Spinal cord (tissue), 10 donors: ENCODE results near the gene MYLK2. TPM values are rescaled to one million over a fixed set of nuclear protein-coding genes. Genes with fewer than 3 reads are reported as not detected.
"Not testable (repeated sequence)": the region's sequence is repeated elsewhere in the genome, so short reads cannot be mapped to it uniquely, and the experiment has no call there.

Experiments used
- DNase-seq, 6 donors: peaks; one replicate each; pipeline versions ENCODE4 v3.0.0 to v3.0.0-alpha.2; 2013 to 2015; ENCODE audit warnings: low spot score in 6 of 6, low read depth in 4 of 6
- H3K27ac ChIP-seq: one replicate; pipeline ENCODE4 v1.5.1; 2013; ENCODE audit warnings: low read depth, low read length, control low read depth
- H3K27me3 ChIP-seq: one replicate; pipeline ENCODE4 v1.6.1; 2013; ENCODE audit warnings: low read length; ENCODE audit not compliant: control insufficient read depth, insufficient read depth
- H3K36me3 ChIP-seq: one replicate; pipeline ENCODE4 v1.6.1; 2013; ENCODE audit warnings: low read length; ENCODE audit not compliant: control insufficient read depth, insufficient read depth
- H3K4me1 ChIP-seq: one replicate; pipeline ENCODE4 v1.6.1; 2013; ENCODE audit warnings: low read length; ENCODE audit not compliant: control insufficient read depth, insufficient read depth
- H3K4me3 ChIP-seq: one replicate; pipeline ENCODE4 v1.5.1; 2013; ENCODE audit warnings: low read depth, low read length, control low read depth
- H3K9me3 ChIP-seq: one replicate; pipeline ENCODE4 v1.6.1; 2013; ENCODE audit warnings: low read length; ENCODE audit not compliant: control insufficient read depth, insufficient read depth
- WGBS: methylation state at CpG from one replicate; pipeline ENCODE4 v1.1.5; 2013; ENCODE audit warnings: missing lambda C conversion rate; ENCODE audit not compliant: insufficient coverage; 5-methylcytosine and 5-hydroxymethylcytosine counted together
- polyA plus RNA-seq, 2 donors: library from polyadenylated mRNA; unstranded; fragments of 120-200 nt; gene quantifications; one replicate each; pipeline ENCODE4 v1.2.1, GENCODE V29; 2013; ENCODE audit not compliant: insufficient read length in 2 of 2
- total RNA-seq, 2 donors: library from RNA; depleted of rRNA in 1 of 2; stranded (reverse); fragments of 120-200 nt in 1 of 2; fragments of >200 nt in 1 of 2; gene quantifications; one replicate each; pipeline versions ENCODE4 v1.2.3 to v1.2.4, GENCODE V29; 2013 to 2014
- donor health status: healthy.

The MYLK2 gene
- total and polyA plus RNA-seq, 4 donors = 0.79 to 5.2 (median 5.1) TPM

DNA sequence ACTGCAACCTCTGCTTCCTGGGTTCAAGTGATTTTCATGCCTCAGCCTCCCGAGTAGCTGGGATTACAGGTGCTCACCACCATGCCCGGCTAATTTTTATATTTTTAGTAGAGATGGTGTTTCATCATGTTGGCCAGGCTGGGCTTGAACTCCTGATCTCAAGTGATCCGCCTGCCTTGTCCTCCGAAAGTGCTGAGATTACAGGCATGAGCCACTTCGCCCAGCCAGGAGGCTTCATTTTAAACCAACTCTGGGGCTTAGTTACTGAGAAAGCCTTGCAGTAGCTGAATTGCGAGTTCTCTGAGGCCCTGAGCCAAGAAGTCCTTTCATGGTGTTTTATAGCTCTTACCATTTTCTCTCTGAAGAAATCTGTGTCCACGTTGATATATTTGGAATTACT, 5.0 kb upstream of the MYLK2 start:
- WGBS = 80% methylated on average over 6 of the region's 7 CpGs
- H3K27me3 ChIP-seq, H3K36me3 ChIP-seq, H3K27ac ChIP-seq, H3K9me3 ChIP-seq, DNase-seq, H3K4me3 ChIP-seq: not testable (repeated sequence)
- peaks cover 25% of the 10 kb centered on the region for H3K4me1 ChIP-seq

DNA sequence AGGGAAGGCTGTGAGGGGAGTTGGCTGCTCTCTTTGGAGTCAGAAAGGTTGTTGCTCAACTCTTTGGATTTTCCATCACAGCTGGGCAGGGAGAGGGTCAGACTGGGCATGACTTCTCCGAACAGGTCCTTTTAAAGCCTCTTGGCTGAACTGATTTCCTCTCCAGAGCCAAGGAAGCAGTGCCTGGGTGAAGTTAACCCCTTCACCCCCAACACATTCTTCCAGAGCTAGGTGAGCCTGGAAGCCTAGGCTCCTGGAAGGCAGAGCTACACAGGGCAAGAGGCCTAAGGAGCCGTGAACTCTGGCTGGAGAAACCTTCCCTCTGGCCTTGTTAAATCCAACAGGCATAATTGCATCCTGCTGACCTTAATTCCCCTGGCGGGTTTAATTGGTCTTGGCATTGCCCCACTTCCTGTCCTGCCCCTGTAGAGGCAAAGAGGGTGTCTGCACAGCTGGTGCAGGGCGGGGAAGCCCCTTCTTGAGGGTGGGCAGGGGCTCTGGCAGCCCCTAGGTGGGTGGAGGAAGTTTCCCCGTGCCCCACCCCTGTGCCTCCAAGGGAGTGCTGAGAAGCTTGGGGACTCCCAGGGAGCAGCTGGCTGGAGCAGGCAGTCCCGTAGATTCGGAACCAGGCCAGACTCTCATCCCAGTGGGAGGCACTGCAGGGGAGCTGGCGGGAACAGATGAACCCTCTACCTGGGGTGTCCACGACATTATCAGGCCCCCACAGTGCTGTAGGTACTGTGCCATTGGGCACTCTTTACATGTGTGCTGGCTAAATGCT, 3.6 kb upstream of the MYLK2 start:
- Histone ChIP-seq H3K27ac (no peak overlapping the region), H3K9me3 (no peaks in the 10 kb centered on the region), H3K4me3 (no peak overlapping the region), H3K4me1 (peaks cover 28% of the 10 kb centered on the region), H3K36me3 (no peaks in the 10 kb centered on the region), H3K27me3 (no peaks in the 10 kb centered on the region)
- WGBS = 48% methylated on average over 9 of the region's 9 CpGs
- no peak for DNase-seq

DNA sequence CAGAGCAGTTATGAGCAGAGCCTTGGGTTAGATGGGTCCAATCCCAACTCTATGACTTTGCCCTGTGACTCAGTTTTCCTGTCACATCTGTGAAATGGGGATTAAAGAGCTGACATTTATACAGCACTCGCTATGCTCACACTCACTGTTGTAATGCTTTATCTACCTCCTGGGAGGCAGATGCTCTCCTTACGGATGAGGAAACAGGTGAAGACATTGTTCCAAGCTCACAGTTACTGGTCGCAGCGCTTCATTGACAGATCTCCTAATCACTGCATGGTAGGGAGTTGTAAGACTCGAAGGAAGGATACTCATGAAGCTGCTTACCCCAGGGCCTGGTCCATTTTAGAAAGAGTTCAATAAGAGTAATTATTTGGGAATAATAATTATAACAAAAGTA, 2.9 kb upstream of the MYLK2 start:
- Histone ChIP-seq H3K27me3 (no peaks in the 10 kb centered on the region), H3K27ac (no peak overlapping the region), H3K9me3 (no peaks in the 10 kb centered on the region), H3K36me3 (no peaks in the 10 kb centered on the region), H3K4me3 (no peak overlapping the region), H3K4me1 (peaks cover 24% of the 10 kb centered on the region)
- DNase-seq = no peak
- WGBS = no CpG with 5 or more reads among the region's 5 CpGs

DNA sequence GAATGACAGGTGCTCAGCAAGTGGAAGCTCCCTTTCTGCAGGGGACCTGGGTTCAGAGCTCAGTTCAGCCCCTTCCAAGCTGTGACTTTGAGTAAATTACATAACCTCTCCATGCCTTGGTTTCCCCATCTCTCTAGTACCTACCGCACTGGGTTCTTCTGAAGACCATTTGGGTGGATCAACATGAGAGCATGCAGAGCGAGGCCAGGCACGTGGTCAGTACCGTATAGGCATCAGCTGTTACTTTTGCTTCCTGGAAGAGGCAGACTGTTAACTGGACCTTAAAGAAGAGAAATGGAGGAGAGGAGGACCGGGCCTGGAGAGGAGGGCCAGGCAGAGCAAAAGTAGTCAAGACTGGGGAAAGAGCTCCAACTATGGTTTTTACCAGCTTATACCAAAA, 1.7 kb upstream of the MYLK2 start:
- Histone ChIP-seq H3K27me3 (no peaks in the 10 kb centered on the region), H3K4me3 (no peak overlapping the region), H3K9me3 (no peaks in the 10 kb centered on the region), H3K4me1 (peaks cover 20% of the 10 kb centered on the region), H3K27ac (no peak overlapping the region), H3K36me3 (no peaks in the 10 kb centered on the region)
- WGBS = 88% methylated on average over 4 of the region's 5 CpGs
- no peak for DNase-seq

DNA sequence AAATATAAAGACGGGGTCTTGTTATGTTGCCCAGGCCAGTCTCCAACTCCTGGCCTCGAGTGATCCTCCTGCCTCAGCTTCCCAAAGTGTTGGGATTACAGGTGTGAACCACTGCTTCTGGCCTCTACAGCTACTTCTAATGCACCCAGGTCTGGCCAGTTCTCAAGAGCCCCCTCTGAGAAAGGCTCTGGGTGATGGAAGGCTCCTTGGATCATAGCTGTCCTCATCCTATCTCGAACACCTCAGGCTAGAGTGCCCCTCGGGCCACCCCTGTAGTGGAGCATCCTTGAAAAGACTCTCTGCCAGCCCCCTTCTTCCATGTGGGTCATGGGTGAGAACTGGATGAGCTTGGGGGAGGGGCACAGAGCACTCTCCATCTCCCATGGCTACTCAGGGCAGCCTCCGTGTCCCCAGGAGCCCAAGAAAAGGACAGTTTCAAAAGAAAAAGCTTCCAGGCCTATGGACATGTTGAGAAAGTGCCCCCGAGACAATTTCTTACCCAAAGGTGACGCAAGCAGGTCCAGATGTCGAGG, 714 bp upstream of the MYLK2 start:
- no peak overlapping the region for H3K27ac ChIP-seq
- no peak overlapping the region for H3K4me3 ChIP-seq
- no peaks in the 10 kb centered on the region for H3K27me3 ChIP-seq
- H3K9me3 ChIP-seq = no peaks in the 10 kb centered on the region
- H3K36me3 ChIP-seq = no peaks in the 10 kb centered on the region
- no peak for DNase-seq
- WGBS = 87% methylated on average over 5 of the region's 8 CpGs
- peaks cover 30% of the 10 kb centered on the region for H3K4me1 ChIP-seq

DNA sequence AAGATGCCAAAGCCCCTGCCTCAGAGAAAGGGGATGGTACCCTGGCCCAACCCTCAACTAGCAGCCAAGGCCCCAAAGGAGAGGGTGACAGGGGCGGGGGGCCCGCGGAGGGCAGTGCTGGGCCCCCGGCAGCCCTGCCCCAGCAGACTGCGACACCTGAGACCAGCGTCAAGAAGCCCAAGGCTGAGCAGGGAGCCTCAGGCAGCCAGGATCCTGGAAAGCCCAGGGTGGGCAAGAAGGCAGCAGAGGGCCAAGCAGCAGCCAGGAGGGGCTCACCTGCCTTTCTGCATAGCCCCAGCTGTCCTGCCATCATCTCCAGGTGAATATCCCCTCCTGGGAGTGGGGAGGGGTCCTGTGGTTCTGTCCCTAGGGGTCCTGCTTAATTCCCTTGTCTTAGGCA, 1.1 kb downstream of the MYLK2 start:
- Histone ChIP-seq H3K27me3 (no peaks in the 10 kb centered on the region), H3K27ac (no peak overlapping the region), H3K4me3 (no peak overlapping the region), H3K4me1 (peaks cover 30% of the 10 kb centered on the region), H3K9me3 (no peaks in the 10 kb centered on the region), H3K36me3 (no peaks in the 10 kb centered on the region)
- no peak for DNase-seq
- WGBS = 75% methylated on average over 6 of the region's 6 CpGs

DNA sequence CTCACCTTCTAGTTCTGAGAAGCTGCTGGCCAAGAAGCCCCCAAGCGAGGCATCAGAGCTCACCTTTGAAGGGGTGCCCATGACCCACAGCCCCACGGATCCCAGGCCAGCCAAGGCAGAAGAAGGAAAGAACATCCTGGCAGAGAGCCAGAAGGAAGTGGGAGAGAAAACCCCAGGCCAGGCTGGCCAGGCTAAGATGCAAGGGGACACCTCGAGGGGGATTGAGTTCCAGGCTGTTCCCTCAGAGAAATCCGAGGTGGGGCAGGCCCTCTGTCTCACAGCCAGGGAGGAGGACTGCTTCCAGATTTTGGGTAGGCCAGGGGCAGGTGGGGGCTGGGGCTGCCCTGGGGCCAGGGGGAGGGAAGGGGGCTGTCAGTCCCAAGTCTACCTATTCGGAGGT, 2.3 kb downstream of the MYLK2 start:
- Histone ChIP-seq H3K9me3 (no peaks in the 10 kb centered on the region), H3K4me1 (peaks cover 22% of the 10 kb centered on the region), H3K4me3 (no peak overlapping the region), H3K27me3 (no peaks in the 10 kb centered on the region), H3K27ac (no peak overlapping the region), H3K36me3 (no peaks in the 10 kb centered on the region)
- 61% methylated on average over 4 of the region's 5 CpGs for WGBS
- DNase-seq = no peak

DNA sequence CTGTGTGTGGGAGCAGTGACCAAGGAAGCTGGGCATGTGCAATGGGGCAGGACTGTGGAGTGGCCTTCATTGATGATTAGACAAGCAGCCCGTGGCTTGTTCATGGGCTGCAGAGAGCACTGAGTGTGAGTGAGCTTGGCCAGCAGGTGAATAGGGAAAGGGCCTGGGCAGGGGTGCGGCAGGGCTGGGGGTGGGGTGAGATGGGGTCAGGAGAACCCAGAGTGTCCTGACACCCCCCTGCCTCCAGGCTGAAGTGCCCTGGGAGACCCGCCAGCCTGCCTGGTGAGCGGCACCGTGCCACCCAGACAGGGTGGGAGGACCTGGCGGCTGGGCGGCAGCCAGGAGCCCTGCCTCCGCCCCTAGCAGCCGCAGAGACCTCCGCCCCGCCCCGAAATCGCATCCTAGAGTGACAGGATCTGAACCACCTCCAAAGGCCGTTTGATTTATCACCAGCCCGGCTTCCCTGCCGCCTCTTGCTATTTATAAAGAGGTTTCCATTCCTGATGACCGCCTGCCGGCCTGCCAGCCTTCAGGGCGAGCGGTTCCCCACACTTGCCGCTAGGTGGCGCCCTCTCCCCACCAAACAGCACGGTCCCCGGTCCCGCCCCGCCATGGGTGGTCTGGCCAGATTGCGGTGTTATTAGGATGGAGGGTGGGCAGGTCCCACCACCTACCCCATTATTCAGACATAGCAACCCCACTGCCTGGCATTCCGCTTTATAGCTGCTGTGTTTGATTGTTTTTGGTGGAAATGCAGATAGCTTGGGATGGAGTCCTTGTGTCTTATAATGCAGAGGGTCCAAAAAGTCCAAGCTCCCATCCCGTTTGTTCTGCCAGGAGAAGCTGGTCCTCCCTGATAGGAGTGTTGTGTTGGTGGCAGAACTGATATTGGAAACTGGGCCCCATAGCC, 3.5 kb downstream of the MYLK2 start:
- DNase-seq = peak; percentile 47 to 92 (median 71)
- H3K4me3 ChIP-seq = peak overlapping the region; percentile 27
- peaks cover 22% of the 10 kb centered on the region for H3K4me1 ChIP-seq
- H3K27ac ChIP-seq = peak overlapping the region; percentile 48
- H3K9me3 ChIP-seq = no peaks in the 10 kb centered on the region
- no peaks in the 10 kb centered on the region for H3K36me3 ChIP-seq
- no peaks in the 10 kb centered on the region for H3K27me3 ChIP-seq
- 6% methylated on average over 19 of the region's 29 CpGs for WGBS

DNA sequence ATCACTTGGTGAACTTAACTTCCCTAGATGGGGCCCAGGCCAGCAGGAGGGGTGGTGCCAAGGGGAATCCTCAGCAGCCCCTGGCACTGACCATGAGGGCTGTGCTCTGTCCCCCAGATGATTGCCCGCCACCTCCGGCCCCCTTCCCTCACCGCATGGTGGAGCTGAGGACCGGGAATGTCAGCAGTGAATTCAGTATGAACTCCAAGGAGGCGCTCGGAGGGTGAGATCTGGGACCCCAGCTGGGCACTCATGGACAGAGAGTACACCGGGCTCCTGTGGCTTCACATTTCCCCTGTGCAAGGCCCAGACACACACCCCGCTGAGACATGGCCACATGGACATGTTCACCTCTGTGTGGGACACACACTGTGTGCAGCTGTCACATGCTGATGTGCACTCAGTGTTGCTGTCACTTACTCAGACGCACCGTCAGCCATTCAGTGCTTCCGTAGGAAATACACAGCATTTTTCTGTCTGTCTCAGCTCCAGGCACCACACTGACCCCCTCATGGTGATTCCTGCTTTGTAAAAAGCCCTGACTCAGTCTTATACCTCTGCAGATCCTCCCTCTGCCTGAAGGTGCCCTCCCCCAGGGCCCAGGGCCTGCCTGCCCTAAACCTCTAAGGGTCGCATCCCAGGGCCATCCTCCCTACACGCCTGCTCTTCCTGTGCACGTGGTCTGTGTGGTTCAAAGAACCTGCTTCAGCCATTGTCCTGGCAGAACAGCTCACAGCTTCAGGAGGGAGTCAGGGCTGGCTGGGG, 4.4 kb downstream of the MYLK2 start:
- Histone ChIP-seq H3K9me3 (no peaks in the 10 kb centered on the region), H3K4me3 (no peak overlapping the region), H3K36me3 (no peaks in the 10 kb centered on the region), H3K27me3 (no peaks in the 10 kb centered on the region), H3K4me1 (peaks cover 22% of the 10 kb centered on the region), H3K27ac (peak overlapping the region; percentile 61)
- 63% methylated on average over 14 of the region's 14 CpGs for WGBS
- DNase-seq = no peak
